ENCODE measurements around the gene CEP104. TPM values are rescaled to one million over a fixed set of nuclear protein-coding genes. Genes with fewer than 3 reads are reported as not detected.

The CEP104 gene
- total RNA-seq, 1 experiment from 2014 or later = 34.5 TPM

DNA sequence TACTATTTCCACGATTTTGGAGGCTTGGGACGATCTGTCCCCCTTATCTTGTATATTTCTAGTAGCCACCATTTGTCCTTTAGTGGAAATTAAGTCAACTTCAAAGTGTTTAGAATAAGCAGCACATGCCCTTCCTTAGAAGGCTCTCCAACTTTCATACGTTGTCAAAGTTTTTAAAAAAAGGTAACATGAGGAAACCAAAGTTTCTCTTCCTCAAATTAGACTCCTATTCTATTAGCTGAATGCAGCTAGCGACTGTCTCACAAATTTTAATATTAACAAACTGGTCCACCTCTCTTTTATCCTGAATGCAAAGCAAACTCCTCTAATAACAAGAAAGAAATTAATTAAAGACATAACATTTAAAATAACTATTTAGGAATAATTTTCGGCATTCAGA is 36.2 kb upstream of the CEP104 start:
- H3K56ac ChIP-seq (ENCODE audit: insufficient read length, low read depth, low read length) = no peak overlapping the region
- no peak for DNase-seq
- H2AFZ ChIP-seq (ENCODE audit: low read length) = no peak overlapping the region
- H3K18ac ChIP-seq (ENCODE audit: insufficient read length, low read depth, low read length) = no peak overlapping the region
- no peak overlapping the region for H2BK15ac ChIP-seq (ENCODE audit: low read depth, low read length)
- no peak overlapping the region for H2BK5ac ChIP-seq (ENCODE audit: insufficient read length, low read length)
- no peaks in the 10 kb centered on the region for H3K23me2 ChIP-seq (ENCODE audit: insufficient read length, low read depth, low read length, poor library complexity, severe bottlenecking)
- no peak overlapping the region for H2BK120ac ChIP-seq (ENCODE audit: low read depth, low read length, poor library complexity, severe bottlenecking)
- no peak overlapping the region for H4K5ac ChIP-seq (ENCODE audit: insufficient read length, low read depth, low read length)
- H3K14ac ChIP-seq (ENCODE audit: insufficient read depth, low read length) = no peak overlapping the region
- no peaks in the 10 kb centered on the region for H4K20me1 ChIP-seq (ENCODE audit: control insufficient read depth, insufficient read depth, insufficient read length)
- no peak overlapping the region for H3K27ac ChIP-seq (ENCODE audit: insufficient read length, low read depth, low read length)
- H3K27me3 Mint-ChIP-seq (ENCODE audit: low read depth) = no peaks in the 10 kb centered on the region; the same call in 1 of the 2 replicates
- H3K9ac ChIP-seq (ENCODE audit: extremely low read depth, insufficient read length, low read length) = no peak overlapping the region
- H3T11ph ChIP-seq (ENCODE audit: low read length) = no peak overlapping the region
- no peaks in the 10 kb centered on the region for H3K9me3 ChIP-seq (ENCODE audit: control insufficient read depth, low read depth, low read length)
- peaks cover 15% of the 10 kb centered on the region for H3K79me1 ChIP-seq (ENCODE audit: insufficient read depth, low read depth, low read length, poor library complexity, severe bottlenecking)
- no peak overlapping the region for H2AK5ac ChIP-seq (ENCODE audit: insufficient read length, low read length)
- H3K4ac ChIP-seq (ENCODE audit: low read depth, low read length) = no peak overlapping the region
- H3K4me2 ChIP-seq (ENCODE audit: insufficient read depth, insufficient read length, low read length) = no peak overlapping the region
- H2BK20ac ChIP-seq (ENCODE audit: low read depth, low read length, poor library complexity, severe bottlenecking) = no peak overlapping the region
- H4K8ac ChIP-seq (replicated peaks; ENCODE audit: insufficient read length, low read depth, low read length) = no peak overlapping the region
- no peaks in the 10 kb centered on the region for H3K4me1 ChIP-seq (ENCODE audit: insufficient read depth, low read length)
- H4K91ac ChIP-seq (ENCODE audit: insufficient read length, low read depth, low read length) = no peak overlapping the region
- no peak overlapping the region for H3K27ac Mint-ChIP-seq
- WGBS (ENCODE audit: extremely low coverage, insufficient read length, low lambda C conversion rate) = no CpG with 5 or more reads among the region's 5 CpGs
- H3K36me3 Mint-ChIP-seq (ENCODE audit: insufficient read depth in 1 of 3, low read depth in 3 of 3) = peaks cover 28 to 53% (median 41%) of the 10 kb centered on the region in 3 experiments
- H3K4me1 Mint-ChIP-seq = peaks cover 0 to 6% of the 10 kb centered on the region in 2 experiments; a peak in 2 of 4 replicates
- H3K79me2 ChIP-seq (ENCODE audit: insufficient read depth, low read length) = peaks cover 26% of the 10 kb centered on the region; the same call in 1 of the 2 replicates
- no peak overlapping the region for H3K4me3 Mint-ChIP-seq
- H3K9me3 Mint-ChIP-seq = peaks cover 9% of the 10 kb centered on the region in 2 experiments; a peak in 4 of 5 replicates
- no peak overlapping the region for H3K23ac ChIP-seq (ENCODE audit: insufficient read length, low read depth, low read length)
- H3K27me3 ChIP-seq (ENCODE audit: insufficient read depth, low read length) = no peaks in the 10 kb centered on the region
- no peak overlapping the region for H2BK12ac ChIP-seq (ENCODE audit: insufficient read length, low read depth, low read length)
- TF ChIP-seq, protein P1, sequence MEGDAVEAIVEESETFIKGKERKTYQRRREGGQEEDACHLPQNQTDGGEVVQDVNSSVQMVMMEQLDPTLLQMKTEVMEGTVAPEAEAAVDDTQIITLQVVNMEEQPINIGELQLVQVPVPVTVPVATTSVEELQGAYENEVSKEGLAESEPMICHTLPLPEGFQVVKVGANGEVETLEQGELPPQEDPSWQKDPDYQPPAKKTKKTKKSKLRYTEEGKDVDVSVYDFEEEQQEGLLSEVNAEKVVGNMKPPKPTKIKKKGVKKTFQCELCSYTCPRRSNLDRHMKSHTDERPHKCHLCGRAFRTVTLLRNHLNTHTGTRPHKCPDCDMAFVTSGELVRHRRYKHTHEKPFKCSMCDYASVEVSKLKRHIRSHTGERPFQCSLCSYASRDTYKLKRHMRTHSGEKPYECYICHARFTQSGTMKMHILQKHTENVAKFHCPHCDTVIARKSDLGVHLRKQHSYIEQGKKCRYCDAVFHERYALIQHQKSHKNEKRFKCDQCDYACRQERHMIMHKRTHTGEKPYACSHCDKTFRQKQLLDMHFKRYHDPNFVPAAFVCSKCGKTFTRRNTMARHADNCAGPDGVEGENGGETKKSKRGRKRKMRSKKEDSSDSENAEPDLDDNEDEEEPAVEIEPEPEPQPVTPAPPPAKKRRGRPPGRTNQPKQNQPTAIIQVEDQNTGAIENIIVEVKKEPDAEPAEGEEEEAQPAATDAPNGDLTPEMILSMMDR (conservative IDR thresholded peaks at IDR 0.05) = no peak

Data from H9 (cell line).